Measurements from ENCODE around the gene UBA6.

- TF ChIP-seq EZH2 (IDR thresholded peaks at IDR 0.05; ENCODE audit: insufficient read depth, poor library complexity, severe bottlenecking) (no peak), EZH2phosphoT487 (IDR thresholded peaks at IDR 0.05; ENCODE audit: insufficient read depth, low read depth) (no peak)
These were observed 12.7 kb upstream of the UBA6 start for GRCh38 chr4:67713529-67714247.
